ENCODE measurements around the gene ETV4. TPM values are rescaled to one million over a fixed set of nuclear protein-coding genes. Genes with fewer than 3 reads are reported as not detected.
A peak's percentile ranks its signal among the peaks of the same experiment; 100 is the strongest.

ETV4 gene
- total RNA-seq, 1 donor from 2014 or later: 5.6 TPM

DNA sequence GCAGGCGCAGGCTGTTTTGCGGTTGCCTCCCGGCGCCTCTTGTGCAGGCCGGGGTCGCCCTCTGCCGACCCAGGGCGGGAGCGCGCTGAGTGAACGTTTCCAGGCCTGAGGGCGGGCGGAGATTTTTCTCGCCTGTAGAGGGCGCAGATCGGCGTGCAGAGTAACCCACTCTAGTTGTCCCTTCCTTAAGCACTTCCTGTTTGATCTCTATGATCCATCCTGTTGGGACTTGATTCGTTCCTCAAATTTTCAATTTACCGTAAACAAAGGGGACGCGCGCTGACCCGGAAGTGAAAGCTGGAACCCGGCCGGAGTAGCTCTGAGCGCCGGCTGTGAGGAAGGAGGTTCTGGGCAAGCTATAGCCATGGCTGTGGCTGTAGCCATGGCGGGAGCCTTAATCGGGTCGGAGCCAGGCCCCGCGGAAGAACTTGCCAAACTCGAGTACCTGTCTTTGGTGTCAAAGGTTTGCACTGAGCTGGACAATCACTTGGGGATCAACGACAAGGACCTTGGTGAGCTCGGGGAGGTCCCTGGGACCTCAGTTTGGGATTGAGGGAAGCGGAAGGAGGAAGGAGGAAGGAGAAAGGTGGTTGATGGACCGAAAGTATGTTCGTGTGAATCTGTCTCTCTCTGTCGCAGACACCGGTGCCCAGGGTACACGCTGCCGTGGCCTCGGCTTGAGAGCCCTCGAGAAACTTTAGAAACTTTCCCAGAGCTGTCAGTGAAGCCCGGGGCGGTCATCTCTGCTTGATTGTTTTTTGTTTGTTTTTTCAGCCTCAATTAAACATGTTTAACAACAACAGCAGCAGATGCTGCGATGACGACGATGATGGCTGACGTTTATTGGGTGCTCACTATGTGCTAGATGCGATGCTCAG, 62.2 kb downstream of the ETV4 start, which contains the start of gene DHX8:
Gene DHX8 (plus strand): TSS at position 302 of the 878 bp plus-strand sequence. CDS start 63 bp downstream, at position 365.
- H3K27ac Mint-ChIP-seq: peak within 1 kb of the TSS; percentile 97
- TF ChIP-seq CTCF (IDR thresholded peaks at IDR 0.05; ENCODE audit: unreplicated experiment): peak; percentile 100
- peaks cover 23% of the 10 kb centered on the region for H3K4me1 Mint-ChIP-seq
- no peaks in the 10 kb centered on the region for H3K36me3 Mint-ChIP-seq
- H3K27me3 Mint-ChIP-seq (ENCODE audit: low read depth): no peaks in the 10 kb centered on the region
- H3K4me3 Mint-ChIP-seq: peak within 1 kb of the TSS; percentile 100
- H3K9me3 Mint-ChIP-seq: no peaks in the 10 kb centered on the region
- peak; percentile 94 to 99 for DNase-seq (ENCODE audit: low spot score in 2 of 2, unreplicated experiment in 2 of 2)

DNA sequence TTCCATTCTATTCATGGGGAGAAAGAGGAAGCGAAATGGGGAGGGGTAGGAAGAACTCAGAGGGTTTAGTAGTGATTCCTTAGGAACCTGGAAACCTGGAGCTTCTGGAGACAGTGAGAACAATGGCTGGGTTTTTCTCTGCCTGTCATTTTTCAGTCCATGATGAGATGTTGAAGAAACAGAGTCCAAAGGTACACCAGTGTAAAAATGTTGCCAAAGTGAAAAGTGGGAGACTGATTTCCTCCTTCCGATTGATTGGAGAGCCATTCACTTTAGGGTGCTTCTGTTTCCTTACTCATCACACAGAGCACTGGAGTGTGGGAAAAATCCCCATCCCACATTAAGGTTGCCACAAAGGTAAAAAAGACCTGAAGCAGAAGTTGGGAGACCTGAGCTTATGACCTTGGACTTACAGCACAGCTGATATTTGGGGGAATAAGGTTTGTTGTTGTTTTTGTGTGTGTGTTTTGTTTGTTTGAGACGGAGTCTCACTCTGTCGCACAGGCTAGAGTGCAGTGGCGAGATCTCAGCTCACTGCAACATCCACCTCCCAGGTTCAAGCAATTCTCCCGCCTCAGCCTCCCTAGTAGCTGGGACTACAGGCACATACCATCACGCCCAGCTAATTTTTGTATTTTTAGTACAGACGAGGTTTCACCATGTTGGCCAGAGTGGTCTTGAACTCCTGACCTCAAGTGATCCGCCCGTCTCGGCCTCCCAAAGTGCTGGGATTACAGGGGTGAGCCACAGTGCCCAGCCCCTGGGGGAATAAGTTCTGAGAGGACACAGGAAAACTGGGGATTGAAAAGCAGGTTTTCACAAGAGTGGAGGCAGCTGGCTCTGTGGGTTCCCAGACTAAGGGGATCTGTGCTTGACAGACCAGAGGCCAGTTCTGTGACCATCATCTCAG, 63.8 kb downstream of the ETV4 start:
- TF ChIP-seq CTCF (IDR thresholded peaks at IDR 0.05; ENCODE audit: unreplicated experiment): no peak
- H3K4me1 Mint-ChIP-seq: peaks cover 26% of the 10 kb centered on the region
- no peak for DNase-seq (ENCODE audit: low spot score in 2 of 2, unreplicated experiment in 2 of 2)
- H3K36me3 Mint-ChIP-seq: no peaks in the 10 kb centered on the region
- no peaks in the 10 kb centered on the region for H3K9me3 Mint-ChIP-seq
- no peak overlapping the region for H3K4me3 Mint-ChIP-seq
- H3K27ac Mint-ChIP-seq: no peak overlapping the region
- no peaks in the 10 kb centered on the region for H3K27me3 Mint-ChIP-seq (ENCODE audit: low read depth)

DNA sequence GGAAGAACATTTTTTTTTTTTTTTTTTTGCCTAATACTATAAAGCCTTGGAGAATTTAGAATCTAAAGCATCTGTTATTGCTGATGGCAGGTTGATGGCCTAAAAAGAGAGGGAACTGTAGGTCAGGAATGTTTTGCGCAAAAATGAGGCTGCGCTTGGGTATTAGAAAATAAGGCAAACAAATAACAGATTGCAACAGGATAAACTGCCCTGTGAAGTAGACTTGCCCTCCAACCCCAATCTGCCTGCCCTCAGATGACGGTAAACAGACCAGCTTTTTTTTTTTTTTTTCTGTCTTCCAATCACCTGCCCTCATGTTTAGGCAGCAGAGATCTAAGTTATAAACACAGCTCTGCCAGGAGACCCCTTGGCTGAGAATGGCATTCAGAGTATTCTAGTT, 66.2 kb downstream of the ETV4 start:
- DNase-seq (ENCODE audit: low spot score in 2 of 2, unreplicated experiment in 2 of 2): no peak
- Mint-ChIP-seq H3K4me1 (peaks cover 20% of the 10 kb centered on the region), H3K27ac (no peak overlapping the region), H3K36me3 (no peaks in the 10 kb centered on the region), H3K27me3 (ENCODE audit: low read depth) (no peaks in the 10 kb centered on the region), H3K4me3 (no peak overlapping the region), H3K9me3 (no peaks in the 10 kb centered on the region)
- TF ChIP-seq CTCF (IDR thresholded peaks at IDR 0.05; ENCODE audit: unreplicated experiment): no peak

Other genes starting within 250 kb of the ETV4 start
- 7.9 to 8.6 TPM (median 8.1 TPM) in 3 replicates for gene ARL4D, start 147.3 kb downstream of the ETV4 start, total RNA-seq
- gene DHX8, start 62.4 kb downstream of the ETV4 start, total RNA-seq: 64.4 to 71.9 TPM (median 68.6 TPM) in 3 replicates
- gene MEOX1, start 115.6 kb upstream of the ETV4 start, total RNA-seq: 1.2 to 1.8 TPM (median 1.2 TPM) in 3 replicates
- gene SOST, start 212.5 kb upstream of the ETV4 start, total RNA-seq: 0.23 to 0.33 TPM (median 0.27 TPM) in 3 replicates
- 41.9 to 45.0 TPM (median 42.8 TPM) in 3 replicates for gene DUSP3, start 232.6 kb upstream of the ETV4 start, total RNA-seq
- 0.07 TPM in 1 of 3 replicates, not detected in the others for gene CFAP97D1, start 234.1 kb upstream of the ETV4 start, total RNA-seq